Measurements from ENCODE around the gene PSMA6. TPM values are rescaled to one million over a fixed set of nuclear protein-coding genes. Genes with fewer than 3 reads are reported as not detected.

The PSMA6 gene
- total and polyA plus RNA-seq, 2 of the 13 experiments (the other 11 are each of a cell fraction or from before 2014, with no cell fraction given): 525 to 1,109 TPM

GRCh38 chr14:35353409-35354172 lies 61.4 kb downstream of the PSMA6 start (continued):
- no peak for TF ChIP-seq ZNF30 (CRISPR knock-in tag; IDR thresholded peaks at IDR 0.05)
- no peak for TF ChIP-seq ZNF782 (CRISPR knock-in tag; IDR thresholded peaks at IDR 0.05; ENCODE audit: borderline replicate concordance)
- no peak for TF ChIP-seq IKZF4 (CRISPR knock-in tag; IDR thresholded peaks at IDR 0.05; ENCODE audit: borderline replicate concordance, low read depth, not compliant biosample characterization)
- TF ChIP-seq ZNF333 (CRISPR knock-in tag; IDR thresholded peaks at IDR 0.05; ENCODE audit: borderline replicate concordance): no peak
- no peak for TF ChIP-seq GTF2F1 (IDR thresholded peaks at IDR 0.05; ENCODE audit: low read length)
- TF ChIP-seq BCLAF1 (IDR thresholded peaks at IDR 0.05): no peak
- no peak for TF ChIP-seq ZNF891 (CRISPR knock-in tag; IDR thresholded peaks at IDR 0.05)
- peak; percentile 32; the same call in 1 of the 2 replicates for TF ChIP-seq PATZ1 (CRISPR knock-in tag; IDR thresholded peaks at IDR 0.05)
- TF ChIP-seq ZNF598 (CRISPR knock-in tag; IDR thresholded peaks at IDR 0.05; ENCODE audit: borderline replicate concordance): no peak
- TF ChIP-seq HOXA7 (CRISPR knock-in tag; IDR thresholded peaks at IDR 0.05): no peak
- peak; percentile 69; the same call in 1 of the 2 replicates for TF ChIP-seq MEIS2 (CRISPR knock-in tag; IDR thresholded peaks at IDR 0.05)
- no peak for TF ChIP-seq ZBTB8A (CRISPR knock-in tag; IDR thresholded peaks at IDR 0.05; ENCODE audit: borderline replicate concordance, low read depth)
- TF ChIP-seq MLXIP (CRISPR knock-in tag; IDR thresholded peaks at IDR 0.05; ENCODE audit: borderline replicate concordance): no peak
- TF ChIP-seq NR0B2 (CRISPR knock-in tag; IDR thresholded peaks at IDR 0.05): no peak
- no peak for TF ChIP-seq ZBTB10 (CRISPR knock-in tag; IDR thresholded peaks at IDR 0.05; ENCODE audit: borderline replicate concordance)
- no peak for TF ChIP-seq MEF2D (CRISPR knock-in tag; IDR thresholded peaks at IDR 0.05)
- TF ChIP-seq RCOR2 (CRISPR knock-in tag; IDR thresholded peaks at IDR 0.05): peak; percentile 42; the same call in 1 of the 2 replicates
